ENCODE results near the gene GRID2IP. TPM values are rescaled to one million over a fixed set of nuclear protein-coding genes. Genes with fewer than 3 reads are reported as not detected.

GRID2IP gene
- total and polyA plus RNA-seq, 2 of the 8 experiments (the other 6 are each of a cell fraction or from before 2014, with no cell fraction given) = 0.80 to 1.3 TPM

DNA sequence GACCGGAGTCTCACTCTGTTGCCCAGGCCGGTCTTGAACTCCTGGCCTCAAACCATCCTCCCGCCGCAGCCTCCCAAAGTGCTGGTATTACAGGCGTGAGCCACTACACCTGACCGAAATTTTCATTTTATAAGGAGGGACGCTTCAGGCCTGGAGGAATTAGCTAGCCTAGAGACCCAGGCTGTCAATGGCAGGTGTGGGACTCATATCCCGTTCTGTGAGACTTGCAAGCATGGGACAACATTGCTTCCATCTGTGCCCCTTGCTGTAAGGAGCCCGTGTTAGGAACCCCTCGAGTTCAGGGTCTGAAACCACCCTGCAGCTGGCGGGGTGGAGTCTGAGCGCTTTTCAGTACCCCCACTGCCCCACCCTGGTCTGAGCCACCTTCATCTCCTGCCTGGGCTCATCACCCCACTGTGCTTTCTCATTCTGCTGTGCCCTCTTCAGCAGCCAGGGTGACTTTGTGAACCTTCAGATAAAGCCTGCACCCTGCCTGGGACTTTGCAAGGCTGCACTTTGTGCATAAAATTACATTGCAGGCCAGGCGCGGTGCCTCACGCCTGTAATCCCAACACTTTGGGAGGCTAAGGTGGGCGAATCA lies 102.2 kb downstream of the GRID2IP start:
- peaks cover 0 to 31% of the 10 kb centered on the region in 2 experiments; a peak in 3 of 4 replicates for H3K79me2 ChIP-seq (ENCODE audit: control insufficient read depth in 1 of 2, insufficient read depth in 2 of 2, low read length in 2 of 2)
- H3K18ac ChIP-seq (ENCODE audit: extremely low read depth, low read length) = no peak overlapping the region
- H2BK20ac ChIP-seq (ENCODE audit: low read length) = no peak overlapping the region
- no peak overlapping the region for H2BK15ac ChIP-seq (ENCODE audit: low read length)
- no peaks in the 10 kb centered on the region for H3K9me3 ChIP-seq (ENCODE audit: insufficient read depth in 2 of 2, low read depth in 1 of 2, low read length in 1 of 2)
- WGBS, 2 experiments (ENCODE audit: extremely low coverage in 1 of 2, insufficient coverage in 1 of 2, insufficient read length in 1 of 2, insufficient replicate concordance in 2 of 2, low coverage in 1 of 2, low lambda C conversion rate in 2 of 2, missing lambda C conversion rate in 1 of 2) = 89% methylated on average over 16 of the region's 16 CpGs; no CpG with 5 or more reads in 1 of the 2 experiments
- H4K8ac ChIP-seq (ENCODE audit: extremely low read depth, insufficient read depth, low read length) = peak overlapping the region; percentile 65
- no peak overlapping the region for H3K27ac ChIP-seq (ENCODE audit: low read depth, low read length)
- H2BK5ac ChIP-seq (ENCODE audit: low read depth, low read length) = no peak overlapping the region
- no peak overlapping the region; the same call in 1 of the 2 replicates for H2BK12ac ChIP-seq (ENCODE audit: low read depth, low read length)
- FAIRE-seq (no peak), DNase-seq (ENCODE audit: low read depth in 1 of 2, low spot score in 2 of 2) (no peak)
- peak overlapping the region in 2 of 4 experiments; percentile 88 to 94; a peak in 3 of 8 replicates for H3K4me3 ChIP-seq (ENCODE audit: extremely low read depth in 1 of 4, insufficient read depth in 2 of 4, low read depth in 3 of 4, low read length in 4 of 4)
- H3K27me3 ChIP-seq (replicated peaks in 1 of 4; ENCODE audit: control insufficient read depth in 3 of 4, extremely low read depth in 1 of 4, insufficient read depth in 3 of 4, low read length in 3 of 4) = no peaks in the 10 kb centered on the region
- H3K9ac ChIP-seq (replicated peaks in 1 of 4; ENCODE audit: extremely low read depth in 1 of 4, low read depth in 3 of 4, low read length in 3 of 4) = no peak overlapping the region
- peak overlapping the region; percentile 53; the same call in 1 of the 2 replicates for H2AK5ac ChIP-seq (ENCODE audit: low read depth, low read length)
- no peak overlapping the region for H4K91ac ChIP-seq (replicated peaks; ENCODE audit: insufficient read length, low read length)
- no peaks in the 10 kb centered on the region; the same call in 1 of the 2 replicates for H3K23me2 ChIP-seq (ENCODE audit: low read depth, low read length)
- no peaks in the 10 kb centered on the region for H4K20me1 ChIP-seq (replicated peaks in 1 of 2; ENCODE audit: control insufficient read depth in 1 of 2, insufficient read depth in 2 of 2, low read length in 2 of 2)
- H2AFZ ChIP-seq (ENCODE audit: low read length) = no peak overlapping the region
- no peak overlapping the region for H3K14ac ChIP-seq (ENCODE audit: insufficient read length)
- H3K4ac ChIP-seq (replicated peaks; ENCODE audit: insufficient read length, low read depth, low read length) = no peak overlapping the region
- H3K36me3 ChIP-seq (ENCODE audit: control insufficient read depth in 2 of 4, insufficient read depth in 4 of 4, low read length in 3 of 4) = peaks cover 0 to 20% (median 12%) of the 10 kb centered on the region in 4 experiments; a peak in 6 of 8 replicates
- no peak overlapping the region for H2BK120ac ChIP-seq (replicated peaks; ENCODE audit: low read depth, low read length)
- ChIA-PET CTCF (ENCODE audit: partially characterized antibody) (interaction anchor here (1.3 to 1.8 kb wide), 3 partner anchors 14 to 26 kb away, joined by 3 to 5 read pairs (median 3); no protein-coding TSS in a partner anchor), POLR2A (ENCODE audit: partially characterized antibody) (interaction anchor here (1.1 to 4.8 kb wide), 6 partner anchors 9 to 86 kb away, joined by 3 to 25 read pairs (median 4); no protein-coding TSS in a partner anchor)
- no peak for TF ChIP-seq EZH2 (IDR thresholded peaks at IDR 0.05; ENCODE audit: low read depth, low read length, severe bottlenecking)
- peak overlapping the region; percentile 32 to 86; a peak in 2 of 4 replicates for H3K4me2 ChIP-seq (ENCODE audit: insufficient read depth in 1 of 2, low read depth in 2 of 2, low read length in 2 of 2)
- H3K23ac ChIP-seq (ENCODE audit: insufficient read length) = no peak overlapping the region
- no peaks in the 10 kb centered on the region; a peak in 1 of 7 replicates for H3K4me1 ChIP-seq (replicated peaks in 1 of 4; ENCODE audit: control insufficient read depth in 3 of 4, insufficient read depth in 4 of 4, low read length in 3 of 4)
- H4K5ac ChIP-seq (ENCODE audit: insufficient read length, low read depth, low read length) = no peak overlapping the region
- H3K56ac ChIP-seq (replicated peaks; ENCODE audit: insufficient read length, low read depth, low read length) = no peak overlapping the region
- 0 out of 2 replicates have a peak, but pooled peaks cover 2% of the 10 kb centered on the region for H3K79me1 ChIP-seq (ENCODE audit: low read depth, low read length)
